GM12878 (cell line): ENCODE measurements around the gene TCF7L2.

Experiments used
- ATF2 ChIP-seq: IDR thresholded peaks from 2 replicates; pipeline ENCODE4 v1.6.1; 2012; ENCODE audit warnings: low read length, inconsistent platforms
- CEBPB ChIP-seq, 2 experiments: fragments of 150-350 bp in 1 of 2; IDR thresholded peaks; 2 replicates each; pipeline ENCODE4 v1.6.1; 2012 to 2014; ENCODE audit warnings: low read depth in 2 of 2, low read length in 2 of 2, borderline replicate concordance in 1 of 2, inconsistent platforms in 1 of 2
- EZH2 ChIP-seq: IDR thresholded peaks from 2 replicates; pipeline ENCODE4 v1.6.1; 2012; ENCODE audit warnings: low read depth, mild to moderate bottlenecking, control low read depth, inconsistent platforms, low read length, borderline replicate concordance; ENCODE audit not compliant: control insufficient read depth
- NRF1 ChIP-seq: conservative IDR thresholded peaks from 2 replicates; pipeline ENCODE4 v1.6.1; 2011; ENCODE audit warnings: mild to moderate bottlenecking, low read depth, low read length, improper control_type of control experiment
- TARDBP ChIP-seq: IDR thresholded peaks from 2 replicates; pipeline ENCODE4 v1.6.1; 2016; ENCODE audit warnings: borderline replicate concordance
- TF ChIP-seq, protein P1 (sequence below), 3 experiments: IDR thresholded peaks in 2 of 3; conservative IDR thresholded peaks in 1 of 3; 2 replicates each; pipeline ENCODE4 v1.5.1; 2011; ENCODE audit warnings: low read depth in 3 of 3, low read length in 3 of 3, mild to moderate bottlenecking in 3 of 3, control low read depth in 2 of 3, moderate library complexity in 2 of 3, inconsistent platforms in 1 of 3, mixed read lengths in 1 of 3; ENCODE audit not compliant: control insufficient read depth in 2 of 3, insufficient read depth in 1 of 3; ENCODE audit errors: extremely low read depth in 1 of 3

- TF ChIP-seq TARDBP (no peak), EZH2 (no peak), ATF2 (no peak), NRF1 (no peak), CEBPB (IDR thresholded peaks at IDR 0.05; ENCODE audit: borderline replicate concordance in 1 of 2, low read depth in 2 of 2, low read length in 2 of 2) (no peak)
- TF ChIP-seq, protein P1, sequence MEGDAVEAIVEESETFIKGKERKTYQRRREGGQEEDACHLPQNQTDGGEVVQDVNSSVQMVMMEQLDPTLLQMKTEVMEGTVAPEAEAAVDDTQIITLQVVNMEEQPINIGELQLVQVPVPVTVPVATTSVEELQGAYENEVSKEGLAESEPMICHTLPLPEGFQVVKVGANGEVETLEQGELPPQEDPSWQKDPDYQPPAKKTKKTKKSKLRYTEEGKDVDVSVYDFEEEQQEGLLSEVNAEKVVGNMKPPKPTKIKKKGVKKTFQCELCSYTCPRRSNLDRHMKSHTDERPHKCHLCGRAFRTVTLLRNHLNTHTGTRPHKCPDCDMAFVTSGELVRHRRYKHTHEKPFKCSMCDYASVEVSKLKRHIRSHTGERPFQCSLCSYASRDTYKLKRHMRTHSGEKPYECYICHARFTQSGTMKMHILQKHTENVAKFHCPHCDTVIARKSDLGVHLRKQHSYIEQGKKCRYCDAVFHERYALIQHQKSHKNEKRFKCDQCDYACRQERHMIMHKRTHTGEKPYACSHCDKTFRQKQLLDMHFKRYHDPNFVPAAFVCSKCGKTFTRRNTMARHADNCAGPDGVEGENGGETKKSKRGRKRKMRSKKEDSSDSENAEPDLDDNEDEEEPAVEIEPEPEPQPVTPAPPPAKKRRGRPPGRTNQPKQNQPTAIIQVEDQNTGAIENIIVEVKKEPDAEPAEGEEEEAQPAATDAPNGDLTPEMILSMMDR (IDR thresholded peaks at IDR 0.05 in 2 of 3, conservative IDR thresholded peaks at IDR 0.05 in 1 of 3; ENCODE audit: control insufficient read depth in 2 of 3, extremely low read depth in 1 of 3, insufficient read depth in 1 of 3, low read depth in 3 of 3, low read length in 3 of 3), result no peak
Observed at GRCh38 chr10:112952282-112953173, 2.5 kb downstream of the TCF7L2 start.
